ENCODE data around the gene CAPN5. TPM values are rescaled to one million over a fixed set of nuclear protein-coding genes. Genes with fewer than 3 reads are reported as not detected.
A peak's percentile ranks its signal among the peaks of the same experiment; 100 is the strongest.

CAPN5 gene
- total RNA-seq, 4 donors from 2014 or later, result 4.0 to 11.3 (median 6.0) TPM

DNA sequence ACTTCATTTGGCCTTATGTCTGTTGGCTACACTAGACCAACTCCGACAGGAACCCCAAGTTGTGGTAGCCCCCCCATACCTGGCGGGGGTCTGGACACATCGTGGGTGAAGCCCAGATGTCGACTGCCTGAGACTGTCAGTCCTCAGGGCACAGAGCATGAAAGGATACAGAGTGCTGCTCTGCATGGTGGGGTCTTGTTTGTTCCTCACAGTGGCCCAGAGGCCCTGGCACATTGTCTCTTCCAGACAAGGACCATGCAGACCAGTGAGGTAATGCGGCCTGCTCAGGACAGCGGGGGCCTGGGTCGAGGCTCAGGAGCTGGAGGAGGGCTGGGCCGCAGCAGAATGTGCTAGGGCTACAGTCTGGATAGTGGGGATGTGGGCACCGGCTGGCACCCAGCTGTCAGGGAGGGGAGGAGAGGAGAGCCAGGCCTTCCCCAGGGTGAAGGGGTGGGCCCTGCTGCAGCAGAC is 14.6 kb downstream of the CAPN5 start:
- TF ChIP-seq EP300 (IDR thresholded peaks at IDR 0.05) (no peak), POLR2AphosphoS5 (IDR thresholded peaks at IDR 0.05) (no peak), POLR2A (IDR thresholded peaks at IDR 0.05; ENCODE audit: low read depth) (no peak)
- TF ChIP-seq, protein P1, sequence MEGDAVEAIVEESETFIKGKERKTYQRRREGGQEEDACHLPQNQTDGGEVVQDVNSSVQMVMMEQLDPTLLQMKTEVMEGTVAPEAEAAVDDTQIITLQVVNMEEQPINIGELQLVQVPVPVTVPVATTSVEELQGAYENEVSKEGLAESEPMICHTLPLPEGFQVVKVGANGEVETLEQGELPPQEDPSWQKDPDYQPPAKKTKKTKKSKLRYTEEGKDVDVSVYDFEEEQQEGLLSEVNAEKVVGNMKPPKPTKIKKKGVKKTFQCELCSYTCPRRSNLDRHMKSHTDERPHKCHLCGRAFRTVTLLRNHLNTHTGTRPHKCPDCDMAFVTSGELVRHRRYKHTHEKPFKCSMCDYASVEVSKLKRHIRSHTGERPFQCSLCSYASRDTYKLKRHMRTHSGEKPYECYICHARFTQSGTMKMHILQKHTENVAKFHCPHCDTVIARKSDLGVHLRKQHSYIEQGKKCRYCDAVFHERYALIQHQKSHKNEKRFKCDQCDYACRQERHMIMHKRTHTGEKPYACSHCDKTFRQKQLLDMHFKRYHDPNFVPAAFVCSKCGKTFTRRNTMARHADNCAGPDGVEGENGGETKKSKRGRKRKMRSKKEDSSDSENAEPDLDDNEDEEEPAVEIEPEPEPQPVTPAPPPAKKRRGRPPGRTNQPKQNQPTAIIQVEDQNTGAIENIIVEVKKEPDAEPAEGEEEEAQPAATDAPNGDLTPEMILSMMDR (IDR thresholded peaks at IDR 0.05), result no peak
- no peaks in the 10 kb centered on the region for H3K9me3 ChIP-seq
- 94% methylated on average over 6 of the region's 9 CpGs for WGBS
- no peak overlapping the region for H3K4me3 ChIP-seq
- intact Hi-C loops (cut with DNase I), result no loop called here
- no peak for DNase-seq (ENCODE audit: extremely low spot score)
- peaks cover 16 to 30% (median 25%) of the 10 kb centered on the region in 4 donors for H3K4me1 ChIP-seq
- no peaks in the 10 kb centered on the region for H3K27me3 ChIP-seq
- H3K27ac ChIP-seq (replicated peaks in 1 of 4), result no peak overlapping the region
- peaks cover 0 to 7% (median 2%) of the 10 kb centered on the region in 4 donors for H3K36me3 ChIP-seq

DNA sequence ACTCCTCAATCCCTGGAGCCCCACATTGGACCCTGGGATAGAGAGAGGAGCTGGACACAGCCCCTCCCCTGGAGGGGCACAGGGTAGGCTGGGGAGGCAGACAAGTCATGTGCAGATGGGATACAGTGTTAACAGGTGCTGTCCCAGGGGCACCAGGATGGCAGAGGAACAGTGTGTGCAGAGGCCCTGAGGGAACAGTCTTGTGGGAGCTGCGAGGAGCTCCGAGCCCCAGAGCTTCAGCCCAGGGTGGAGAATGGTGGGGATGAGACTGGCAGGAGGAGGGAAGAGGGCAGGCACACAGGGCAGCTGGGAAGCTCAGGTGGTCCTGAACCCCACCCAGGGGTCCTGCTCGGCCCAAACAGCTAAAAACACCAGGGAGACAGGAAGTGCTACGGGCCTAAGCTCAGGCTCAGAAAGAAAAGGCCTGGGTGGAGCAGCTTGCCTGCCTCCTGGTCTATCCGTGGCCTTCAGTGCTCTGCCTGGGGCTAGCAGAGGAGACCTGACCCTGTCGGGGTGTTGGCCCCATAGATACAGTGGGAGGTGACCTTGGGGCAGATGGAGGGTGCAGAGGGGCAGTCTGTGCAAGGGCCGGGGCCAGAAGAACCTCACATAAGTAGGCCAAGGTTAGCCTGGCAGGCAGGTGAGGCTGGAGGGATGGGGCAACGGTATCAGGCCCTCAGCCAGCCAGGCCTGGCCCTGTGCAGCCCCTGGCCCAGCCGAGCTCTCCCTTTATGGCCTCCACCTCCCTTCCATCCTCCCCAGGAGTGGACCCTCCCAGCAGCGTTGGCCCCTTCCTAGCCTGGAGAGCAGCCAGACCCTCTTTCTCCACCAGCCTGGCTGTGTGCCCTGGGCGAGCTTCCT is 15.4 kb downstream of the CAPN5 start:
- no peak overlapping the region for H3K4me3 ChIP-seq
- H3K9me3 ChIP-seq, result no peaks in the 10 kb centered on the region
- peaks cover 0 to 9% (median 2%) of the 10 kb centered on the region in 4 donors for H3K36me3 ChIP-seq
- TF ChIP-seq POLR2A (IDR thresholded peaks at IDR 0.05; ENCODE audit: low read depth) (no peak), POLR2AphosphoS5 (IDR thresholded peaks at IDR 0.05) (no peak), EP300 (IDR thresholded peaks at IDR 0.05) (no peak)
- TF ChIP-seq, protein P1 (IDR thresholded peaks at IDR 0.05), result no peak
- DNase-seq (ENCODE audit: extremely low spot score), result no peak
- 69% methylated on average over 9 of the region's 11 CpGs for WGBS
- H3K4me1 ChIP-seq, result peaks cover 16 to 35% (median 26%) of the 10 kb centered on the region in 4 donors
- intact Hi-C loops (cut with DNase I), result no loop called here
- H3K27ac ChIP-seq (replicated peaks in 1 of 4), result peak overlapping the region; percentile 50 to 72 (median 66)
- H3K27me3 ChIP-seq, result no peaks in the 10 kb centered on the region

DNA sequence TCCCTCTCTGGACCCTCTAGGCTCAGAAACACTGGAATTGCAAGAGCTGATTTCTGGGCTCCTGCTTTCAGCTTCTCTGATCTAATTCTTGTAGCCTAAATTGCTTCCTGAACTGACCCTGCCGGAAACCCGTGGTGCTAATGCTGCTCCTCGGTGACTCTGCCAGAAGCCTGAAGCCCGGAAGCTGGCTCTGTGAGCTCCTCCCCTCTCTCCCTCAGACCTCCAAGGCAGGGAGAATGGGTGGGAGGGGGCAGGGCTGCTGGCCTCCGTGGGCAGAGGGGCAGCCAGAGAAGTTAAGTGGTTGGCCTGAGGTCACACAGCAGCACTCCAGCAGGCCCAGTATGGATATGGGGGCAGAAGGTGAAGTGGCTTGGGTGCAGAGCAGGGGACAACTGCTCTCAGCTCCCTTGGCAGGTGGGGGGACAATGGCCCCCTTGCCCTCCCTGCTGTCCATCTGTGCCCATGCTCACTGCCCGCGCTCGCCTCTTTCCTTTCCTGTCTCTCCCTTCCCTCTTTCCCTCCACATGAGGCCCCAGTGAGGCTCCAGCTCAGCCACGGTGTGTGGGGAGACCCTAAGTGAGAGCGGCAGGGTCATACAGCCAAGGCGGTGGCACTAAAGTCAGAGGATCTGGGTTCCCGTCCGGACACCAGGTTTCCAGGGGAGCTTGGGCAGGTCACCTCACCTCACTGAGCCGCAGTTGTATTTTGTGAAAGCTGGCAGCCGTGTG is 16.2 kb downstream of the CAPN5 start:
- WGBS, result 87% methylated on average over 10 of the region's 15 CpGs
- intact Hi-C loops (cut with DNase I), result no loop called here
- H3K9me3 ChIP-seq, result no peaks in the 10 kb centered on the region
- H3K27me3 ChIP-seq, result no peaks in the 10 kb centered on the region
- H3K4me3 ChIP-seq, result no peak overlapping the region
- H3K4me1 ChIP-seq, result peaks cover 16 to 35% (median 26%) of the 10 kb centered on the region in 4 donors
- H3K27ac ChIP-seq (replicated peaks in 1 of 4), result peak overlapping the region; percentile 50 to 72 (median 66)
- DNase-seq (ENCODE audit: extremely low spot score), result no peak
- H3K36me3 ChIP-seq, result peaks cover 0 to 9% (median 2%) of the 10 kb centered on the region in 4 donors
- TF ChIP-seq, protein P1 (IDR thresholded peaks at IDR 0.05), result no peak
- TF ChIP-seq POLR2AphosphoS5 (IDR thresholded peaks at IDR 0.05) (no peak), EP300 (IDR thresholded peaks at IDR 0.05) (no peak), POLR2A (IDR thresholded peaks at IDR 0.05; ENCODE audit: low read depth) (no peak)

GRCh38 chr11:77083566-77084245 is 16.9 kb downstream of the CAPN5 start:
- peaks cover 0 to 9% (median 2%) of the 10 kb centered on the region in 4 donors for H3K36me3 ChIP-seq
- DNase-seq (ENCODE audit: extremely low spot score), result no peak
- TF ChIP-seq POLR2A (IDR thresholded peaks at IDR 0.05; ENCODE audit: low read depth) (no peak), POLR2AphosphoS5 (IDR thresholded peaks at IDR 0.05) (no peak), EP300 (IDR thresholded peaks at IDR 0.05) (no peak)
- TF ChIP-seq, protein P1 (IDR thresholded peaks at IDR 0.05), result no peak
- 100% methylated on average over 5 of the region's 12 CpGs for WGBS
- peak overlapping the region; percentile 50 to 72 (median 66) for H3K27ac ChIP-seq (replicated peaks in 1 of 4)
- intact Hi-C loops (cut with DNase I), result no loop called here
- H3K27me3 ChIP-seq, result no peaks in the 10 kb centered on the region
- H3K9me3 ChIP-seq, result no peaks in the 10 kb centered on the region
- H3K4me1 ChIP-seq, result peaks cover 16 to 35% (median 26%) of the 10 kb centered on the region in 4 donors
- no peak overlapping the region for H3K4me3 ChIP-seq
